GM04504 (cell line): ENCODE measurements around the gene NBPF26.
"Not testable (repeated sequence)": the region's sequence is repeated elsewhere in the genome, so short reads cannot be mapped to it uniquely, and the experiment has no call there.

Experiments
- DNase-seq: peaks from one replicate; pipeline ENCODE4 v3.0.0-alpha.2; 2012; ENCODE audit warnings: low read depth

NBPF26 gene

GRCh38 chr1:120858144-120858543 is 134.4 kb downstream of the NBPF26 start:
- not testable (repeated sequence) for DNase-seq

GRCh38 chr1:120859615-120860234 is 136.0 kb downstream of the NBPF26 start:
- DNase-seq: not testable (repeated sequence)

GRCh38 chr1:120878206-120878605 is 154.5 kb downstream of the NBPF26 start:
- not testable (repeated sequence) for DNase-seq

GRCh38 chr1:120880056-120880455 is 156.3 kb downstream of the NBPF26 start:
- DNase-seq: not testable (repeated sequence)

- DNase-seq: not testable (repeated sequence)
Measured at GRCh38 chr1:120881934-120882333, 158.2 kb downstream of the NBPF26 start.
